A204.1 (cell line): Measurements from ENCODE around the gene MAZ.
"Not testable (repeated sequence)": the region's sequence is repeated elsewhere in the genome, so short reads cannot be mapped to it uniquely, and the experiment has no call there.

Source experiments
- FAIRE-seq: peaks from 2 replicates; lab custom pipeline; 2012; peaks lifted over from hg19 to GRCh38; lab: Jason Lieb, UNC

The MAZ gene

GRCh38 chr16:29784901-29785500 is 21.3 kb upstream of the MAZ start:
- no peak for FAIRE-seq

- not testable (repeated sequence) for FAIRE-seq
Measured at GRCh38 chr16:29787155-29787554, 19.2 kb upstream of the MAZ start.

- FAIRE-seq: no peak
Measured at GRCh38 chr16:29789775-29790182, 16.6 kb upstream of the MAZ start.

- FAIRE-seq: peak; percentile 79
Measured at GRCh38 chr16:29790183-29790948, 16.0 kb upstream of the MAZ start, which contains the start of gene KIF22. Gene KIF22 (plus strand): TSS chr16:29790751. CDS start chr16:29790760, 9 bp downstream.

- no peak for FAIRE-seq
Measured at GRCh38 chr16:29790949-29791844, 15.1 kb upstream of the MAZ start.

GRCh38 chr16:29791845-29792807 is 14.2 kb upstream of the MAZ start:
- FAIRE-seq: no peak

GRCh38 chr16:29793153-29793552 is 13.2 kb upstream of the MAZ start:
- FAIRE-seq: not testable (repeated sequence)

GRCh38 chr16:29794231-29794710 is 12.1 kb upstream of the MAZ start:
- no peak for FAIRE-seq

GRCh38 chr16:29802416-29802935 is 3.9 kb upstream of the MAZ start:
- FAIRE-seq: no peak

GRCh38 chr16:29804020-29804419 is 2.3 kb upstream of the MAZ start:
- no peak for FAIRE-seq

GRCh38 chr16:29804455-29805231 is 1.7 kb upstream of the MAZ start:
- no peak for FAIRE-seq

GRCh38 chr16:29805232-29806098 is 864 bp upstream of the MAZ start:
- FAIRE-seq: no peak

- FAIRE-seq: no peak
Measured at GRCh38 chr16:29806641-29807425, 504 bp downstream of the MAZ start.

GRCh38 chr16:29807426-29808218 is 1.3 kb downstream of the MAZ start:
- no peak for FAIRE-seq

- FAIRE-seq: no peak
Measured at GRCh38 chr16:29808219-29808900, 2.0 kb downstream of the MAZ start.

- FAIRE-seq: no peak
Measured at GRCh38 chr16:29809031-29809747, 2.9 kb downstream of the MAZ start.
